Sigmoid colon (tissue), 7 donors: ENCODE results near the gene FOXC1. TPM values are rescaled to one million over a fixed set of nuclear protein-coding genes. Genes with fewer than 3 reads are reported as not detected.

Source experiments
- DNase-seq: peaks from one replicate; pipeline ENCODE4 v3.0.0-alpha.2; 2019
- H3K27ac ChIP-seq, 4 donors: fragments of 200-600 bp; sonication (generic); one replicate each; pipeline ENCODE4 v1.5.1; 2016 to 2019; ENCODE audit warnings: mild to moderate bottlenecking in 1 of 4
- H3K27me3 ChIP-seq, 3 donors: fragments of 200-600 bp; sonication (generic); one replicate each; pipeline ENCODE4 v1.5.1; 2019; ENCODE audit warnings: mild to moderate bottlenecking in 1 of 3
- H3K36me3 ChIP-seq, 4 donors: fragments of 200-600 bp; sonication (generic); one replicate each; pipeline ENCODE4 v1.5.1; 2016 to 2019
- H3K4me1 ChIP-seq, 4 donors: fragments of 200-600 bp; sonication (generic); one replicate each; pipeline ENCODE4 v1.5.1; 2017 to 2019
- H3K4me3 ChIP-seq, 4 donors: fragments of 200-600 bp; sonication (generic); one replicate each; pipeline ENCODE4 v1.5.1; 2017 to 2019; ENCODE audit warnings: mild to moderate bottlenecking in 2 of 4, moderate library complexity in 1 of 4
- H3K9me3 ChIP-seq, 4 donors: fragments of 200-600 bp in 3 of 4; sonication (generic) in 3 of 4; one replicate each; pipeline versions ENCODE4 v1.5.1 to v1.6.1; 2013 to 2019
- CTCF ChIP-seq, 4 experiments: fragments of 450-650 bp in 3 of 4; fragments of 200-600 bp in 1 of 4; IDR thresholded peaks; one replicate each; pipeline ENCODE4 v1.5.1; 2016 to 2019; ENCODE audit warnings: antibody characterized with exemption in 4 of 4, mild to moderate bottlenecking in 3 of 4, moderate library complexity in 2 of 4
- EP300 ChIP-seq, 4 donors: sonication (generic); formaldehyde crosslinking; IDR thresholded peaks; one replicate each; pipeline ENCODE4 v1.6.1; 2017; ENCODE audit warnings: antibody characterized with exemption in 4 of 4
- POLR2A ChIP-seq, 2 donors: fragments of 450-650 bp; IDR thresholded peaks; one replicate each; pipeline ENCODE4 v1.6.1; 2016; ENCODE audit warnings: antibody characterized with exemption in 2 of 2, mild to moderate bottlenecking in 2 of 2, moderate library complexity in 2 of 2
- POLR2AphosphoS5 ChIP-seq, 4 donors: sonication (generic); formaldehyde crosslinking; IDR thresholded peaks; one replicate each; pipeline ENCODE4 v1.6.1; 2017; ENCODE audit warnings: antibody characterized with exemption in 4 of 4
- WGBS, 2 donors: extraction: QIAGEN DNeasy Blood & Tissue Kit; methylation state at CpG; one replicate each; pipeline ENCODE4 v1.1.7; 2013; 5-methylcytosine and 5-hydroxymethylcytosine counted together
- intact Hi-C: fragments of 100-400 bp; cut with DNase I; formaldehyde crosslinking; loops from one replicate; pipeline ENCODE4 v1.15.1; 2023
- polyA plus RNA-seq, 3 donors: library from polyadenylated mRNA; stranded (reverse); fragments of 200-250 nt; gene quantifications; one replicate each; pipeline ENCODE4 v1.2.3, GENCODE V29; 2013
- total RNA-seq, 4 donors: library from RNA; depleted of rRNA; stranded (reverse); fragments of >200 nt; gene quantifications; one replicate each; pipeline ENCODE4 v1.1.0, GENCODE V29; 2016
- donor health status: healthy with polysubstance abuse.
- donor health status: Bipolar disorder and iron deficiency.
- donor health status: healthy.

FOXC1 gene
- total and polyA plus RNA-seq, 7 donors: 0.60 to 3.0 (median 1.6) TPM; not detected in 1

GRCh38 chr6:1597121-1597744 lies 12.5 kb upstream of the FOXC1 start:
- Histone ChIP-seq H3K27me3 (peaks cover 10 to 72% (median 56%) of the 10 kb centered on the region in 3 donors), H3K9me3 (no peaks in the 10 kb centered on the region), H3K27ac (no peak overlapping the region), H3K36me3 (no peaks in the 10 kb centered on the region), H3K4me3 (no peak overlapping the region), H3K4me1 (peaks cover 0 to 7% (median 4%) of the 10 kb centered on the region in 4 donors)
- intact Hi-C loops: loop anchor here (2.0 kb wide), 3 partner anchors 752 to 1038 kb away; no protein-coding TSS in a partner anchor
- TF ChIP-seq POLR2A (IDR thresholded peaks at IDR 0.05) (no peak), CTCF (IDR thresholded peaks at IDR 0.05) (no peak), POLR2AphosphoS5 (IDR thresholded peaks at IDR 0.05) (no peak)
- WGBS, 2 donors: 70 to 81% methylated on average over 8 of the region's 8 CpGs
- DNase-seq: no peak

DNA sequence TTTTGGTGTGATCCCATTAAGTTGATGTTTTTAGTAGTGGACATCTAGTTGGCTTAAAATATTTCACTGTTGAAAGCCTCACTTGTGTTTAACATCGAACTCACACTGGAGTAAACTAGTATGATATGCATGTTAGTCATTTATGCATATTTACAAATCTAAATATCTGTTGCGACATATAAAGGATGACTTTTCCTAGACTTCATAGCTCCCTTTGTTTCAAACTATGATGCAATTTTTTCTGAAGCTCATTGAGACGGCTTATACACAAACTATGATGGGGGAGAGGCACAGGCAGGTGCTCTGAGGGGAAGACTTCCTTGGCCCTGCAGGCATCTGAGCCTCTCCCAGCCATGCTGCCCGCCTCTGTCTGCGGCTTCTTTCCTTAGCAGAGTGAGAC lies 11.8 kb upstream of the FOXC1 start:
- H3K9me3 ChIP-seq: no peaks in the 10 kb centered on the region
- H3K27me3 ChIP-seq: peaks cover 10 to 76% (median 59%) of the 10 kb centered on the region in 3 donors
- DNase-seq: no peak
- H3K36me3 ChIP-seq: no peaks in the 10 kb centered on the region
- H3K4me3 ChIP-seq: no peak overlapping the region
- intact Hi-C loops: loop anchor here (2.0 kb wide), 3 partner anchors 751 to 1037 kb away; no protein-coding TSS in a partner anchor
- H3K27ac ChIP-seq: no peak overlapping the region
- 85 to 87% methylated on average over 5 of the region's 5 CpGs for WGBS, 2 donors
- TF ChIP-seq POLR2AphosphoS5 (IDR thresholded peaks at IDR 0.05) (no peak), POLR2A (IDR thresholded peaks at IDR 0.05) (no peak), CTCF (IDR thresholded peaks at IDR 0.05) (no peak), EP300 (IDR thresholded peaks at IDR 0.05) (no peak)
- peaks cover 0 to 7% (median 4%) of the 10 kb centered on the region in 4 donors for H3K4me1 ChIP-seq

DNA sequence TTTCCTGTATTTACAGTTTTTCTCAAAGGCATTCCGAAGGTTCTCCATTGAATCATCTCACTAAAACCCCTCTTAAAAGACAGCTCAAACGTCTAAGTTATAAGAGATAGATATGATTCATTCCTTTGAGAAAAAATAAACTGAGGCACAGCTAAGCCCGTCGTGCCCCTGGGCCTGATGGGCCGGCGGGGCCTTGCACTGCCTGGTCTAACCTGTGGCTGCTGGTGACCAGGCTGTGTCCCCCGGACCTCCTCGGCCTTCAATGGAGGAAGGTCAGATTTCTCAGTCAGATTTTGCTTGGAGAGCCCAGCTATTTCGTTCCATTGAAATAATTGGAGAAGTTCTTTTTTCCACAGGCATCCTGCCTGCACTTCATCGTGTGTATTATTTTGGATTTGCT lies 11.3 kb upstream of the FOXC1 start:
- Histone ChIP-seq H3K36me3 (no peaks in the 10 kb centered on the region), H3K9me3 (no peaks in the 10 kb centered on the region), H3K27me3 (peaks cover 10 to 76% (median 62%) of the 10 kb centered on the region in 3 donors), H3K27ac (no peak overlapping the region), H3K4me1 (peaks cover 0 to 7% (median 4%) of the 10 kb centered on the region in 4 donors), H3K4me3 (no peak overlapping the region)
- no peak for TF ChIP-seq POLR2AphosphoS5 (IDR thresholded peaks at IDR 0.05)
- no peak for DNase-seq
- WGBS, 2 donors: 89% methylated on average over 10 of the region's 10 CpGs
- intact Hi-C loops: no loop called here

GRCh38 chr6:1598886-1599285 lies 10.8 kb upstream of the FOXC1 start:
- WGBS, 2 donors: 87 to 95% methylated on average over 24 of the region's 24 CpGs
- peaks cover 13 to 76% (median 66%) of the 10 kb centered on the region in 3 donors for H3K27me3 ChIP-seq
- H3K4me3 ChIP-seq: no peak overlapping the region
- H3K27ac ChIP-seq: no peak overlapping the region
- peaks cover 0 to 7% (median 5%) of the 10 kb centered on the region in 4 donors for H3K4me1 ChIP-seq
- TF ChIP-seq EP300 (IDR thresholded peaks at IDR 0.05) (no peak), POLR2A (IDR thresholded peaks at IDR 0.05) (no peak), CTCF (IDR thresholded peaks at IDR 0.05) (no peak), POLR2AphosphoS5 (IDR thresholded peaks at IDR 0.05) (no peak)
- DNase-seq: no peak
- intact Hi-C loops: no loop called here
- no peaks in the 10 kb centered on the region for H3K36me3 ChIP-seq
- H3K9me3 ChIP-seq: no peaks in the 10 kb centered on the region

DNA sequence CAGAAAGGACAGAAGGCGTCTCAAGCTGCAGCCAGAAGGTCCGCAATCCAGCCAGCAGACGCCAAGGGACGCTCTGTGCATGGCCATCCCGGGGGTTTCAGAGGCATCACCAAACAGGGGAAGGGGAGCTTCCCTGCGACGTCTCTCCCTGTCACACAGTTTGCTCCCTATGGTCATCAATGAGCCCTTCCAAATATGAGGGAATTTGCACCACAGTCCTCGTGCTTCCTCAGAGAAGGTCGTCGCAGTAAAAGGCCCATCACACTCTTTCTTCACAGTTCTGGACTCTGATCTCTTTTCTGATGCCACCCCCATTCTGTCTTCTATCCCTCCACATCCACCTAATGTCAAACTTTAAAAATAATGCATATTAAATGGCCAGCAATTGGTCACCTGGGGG lies 10.2 kb upstream of the FOXC1 start:
- H3K27me3 ChIP-seq: peaks cover 18 to 77% (median 65%) of the 10 kb centered on the region in 3 donors
- intact Hi-C loops: no loop called here
- H3K4me3 ChIP-seq: no peak overlapping the region
- TF ChIP-seq POLR2AphosphoS5 (IDR thresholded peaks at IDR 0.05) (no peak), CTCF (IDR thresholded peaks at IDR 0.05) (no peak), POLR2A (IDR thresholded peaks at IDR 0.05) (no peak), EP300 (IDR thresholded peaks at IDR 0.05) (no peak)
- no peaks in the 10 kb centered on the region for H3K36me3 ChIP-seq
- H3K27ac ChIP-seq: no peak overlapping the region
- no peak for DNase-seq
- peaks cover 0 to 13% (median 11%) of the 10 kb centered on the region in 4 donors for H3K4me1 ChIP-seq
- 91 to 94% methylated on average over 10 of the region's 10 CpGs for WGBS, 2 donors
- no peaks in the 10 kb centered on the region for H3K9me3 ChIP-seq
